Gastroesophageal sphincter (tissue), 3 donors: ENCODE measurements around the gene BRSK1.

ENCODE experiments used
- CTCF ChIP-seq, 4 experiments: fragments of 200-600 bp in 2 of 4; fragments of 450-650 bp in 2 of 4; sonication (generic) in 1 of 4; IDR thresholded peaks; one replicate each; pipeline ENCODE4 v1.5.1; 2017 to 2019; ENCODE audit warnings: antibody characterized with exemption in 4 of 4, mild to moderate bottlenecking in 2 of 4, moderate library complexity in 2 of 4
- EP300 ChIP-seq: sonication (generic); formaldehyde crosslinking; IDR thresholded peaks from one replicate; pipeline ENCODE4 v1.6.1; 2017; ENCODE audit warnings: antibody characterized with exemption, mild to moderate bottlenecking
- POLR2A ChIP-seq, 2 donors: fragments of 450-650 bp; IDR thresholded peaks; one replicate each; pipeline ENCODE4 v1.6.1; 2017; ENCODE audit warnings: antibody characterized with exemption in 2 of 2, mild to moderate bottlenecking in 2 of 2, moderate library complexity in 1 of 2
- POLR2AphosphoS5 ChIP-seq: sonication (generic); formaldehyde crosslinking; IDR thresholded peaks from one replicate; pipeline ENCODE4 v1.6.1; 2017; ENCODE audit warnings: antibody characterized with exemption

- TF ChIP-seq CTCF (IDR thresholded peaks at IDR 0.05) (no peak), POLR2A (IDR thresholded peaks at IDR 0.05) (peak; percentile 89 to 93), EP300 (no peak), POLR2AphosphoS5 (peak; percentile 96)
Observed at GRCh38 chr19:55339889-55340783, 56.3 kb downstream of the BRSK1 start.
